ENCODE results near the gene XRCC5. TPM values are rescaled to one million over a fixed set of nuclear protein-coding genes. Genes with fewer than 3 reads are reported as not detected.

The XRCC5 gene
- total RNA-seq, 3 donors from 2014 or later, result 134 to 227 (median 188) TPM

- Histone ChIP-seq H3K36me3 (peaks cover 3% of the 10 kb centered on the region), H3K4me1 (peaks cover 0 to 17% of the 10 kb centered on the region in 2 donors)
- TF ChIP-seq POLR2A (IDR thresholded peaks at IDR 0.05) (no peak), POLR2AphosphoS5 (IDR thresholded peaks at IDR 0.05) (no peak), CTCF (IDR thresholded peaks at IDR 0.05) (no peak)
Observed at GRCh38 chr2:216118474-216118873, 9.3 kb downstream of the XRCC5 start.

GRCh38 chr2:216119146-216119545 is 10.0 kb downstream of the XRCC5 start:
- Histone ChIP-seq H3K27me3 (no peaks in the 10 kb centered on the region), H3K27ac (no peak overlapping the region), H3K36me3 (peaks cover 3% of the 10 kb centered on the region), H3K4me3 (no peak overlapping the region), H3K9me3 (no peaks in the 10 kb centered on the region), H3K4me1 (peaks cover 0 to 17% of the 10 kb centered on the region in 2 donors)
- no peak for DNase-seq (ENCODE audit: low spot score in 2 of 2)
- intact Hi-C loops (cut with DNase I; ENCODE audit: low total_unique reads), result no loop called here
- TF ChIP-seq CTCF (IDR thresholded peaks at IDR 0.05), result no peak
- TF ChIP-seq POLR2A (IDR thresholded peaks at IDR 0.05), result no peak
- TF ChIP-seq POLR2AphosphoS5 (IDR thresholded peaks at IDR 0.05), result no peak

More at GRCh38 chr2:216118474-216118873, 9.3 kb downstream of the XRCC5 start:
- no peak overlapping the region for H3K27ac ChIP-seq
- no peaks in the 10 kb centered on the region for H3K27me3 ChIP-seq
- no peaks in the 10 kb centered on the region for H3K9me3 ChIP-seq
- intact Hi-C loops (cut with DNase I; ENCODE audit: low total_unique reads), result no loop called here
- no peak overlapping the region for H3K4me3 ChIP-seq
- DNase-seq (ENCODE audit: low spot score in 2 of 2), result no peak

- Histone ChIP-seq H3K9me3 (no peaks in the 10 kb centered on the region), H3K4me1 (peaks cover 0 to 17% of the 10 kb centered on the region in 2 donors), H3K27ac (no peak overlapping the region), H3K36me3 (peaks cover 3% of the 10 kb centered on the region), H3K27me3 (no peaks in the 10 kb centered on the region), H3K4me3 (no peak overlapping the region)
- intact Hi-C loops (cut with DNase I; ENCODE audit: low total_unique reads), result no loop called here
- TF ChIP-seq POLR2AphosphoS5 (IDR thresholded peaks at IDR 0.05) (no peak), CTCF (IDR thresholded peaks at IDR 0.05) (no peak), POLR2A (IDR thresholded peaks at IDR 0.05) (no peak)
- no peak for DNase-seq (ENCODE audit: low spot score in 2 of 2)
Observed at GRCh38 chr2:216119986-216120385, 10.8 kb downstream of the XRCC5 start.

GRCh38 chr2:216121255-216121654 is 12.1 kb downstream of the XRCC5 start:
- H3K9me3 ChIP-seq, result no peaks in the 10 kb centered on the region
- H3K4me3 ChIP-seq, result no peak overlapping the region
- intact Hi-C loops (cut with DNase I; ENCODE audit: low total_unique reads), result no loop called here
- H3K36me3 ChIP-seq, result peaks cover 3% of the 10 kb centered on the region
- no peak for DNase-seq (ENCODE audit: low spot score in 2 of 2)
- TF ChIP-seq CTCF (IDR thresholded peaks at IDR 0.05), result no peak
- no peak for TF ChIP-seq POLR2A (IDR thresholded peaks at IDR 0.05)
- TF ChIP-seq POLR2AphosphoS5 (IDR thresholded peaks at IDR 0.05), result no peak
- H3K27me3 ChIP-seq, result no peaks in the 10 kb centered on the region
- H3K4me1 ChIP-seq, result peaks cover 0 to 6% of the 10 kb centered on the region in 2 donors
- H3K27ac ChIP-seq, result no peak overlapping the region

- TF ChIP-seq CTCF (IDR thresholded peaks at IDR 0.05) (no peak), POLR2A (IDR thresholded peaks at IDR 0.05) (no peak), POLR2AphosphoS5 (IDR thresholded peaks at IDR 0.05) (no peak)
- H3K36me3 ChIP-seq, result no peaks in the 10 kb centered on the region
- H3K27ac ChIP-seq, result no peak overlapping the region
- intact Hi-C loops (cut with DNase I; ENCODE audit: low total_unique reads), result no loop called here
- no peaks in the 10 kb centered on the region for H3K9me3 ChIP-seq
- no peak overlapping the region for H3K4me3 ChIP-seq
- H3K4me1 ChIP-seq, result no peaks in the 10 kb centered on the region
- no peaks in the 10 kb centered on the region for H3K27me3 ChIP-seq
- DNase-seq (ENCODE audit: low spot score in 2 of 2), result no peak
Observed at GRCh38 chr2:216126943-216127342, 17.8 kb downstream of the XRCC5 start.
